ENCODE measurements around the gene STK32C. TPM values are rescaled to one million over a fixed set of nuclear protein-coding genes. Genes with fewer than 3 reads are reported as not detected.
A peak's percentile ranks its signal among the peaks of the same experiment; 100 is the strongest.
"Not testable (repeated sequence)": the region's sequence is repeated elsewhere in the genome, so short reads cannot be mapped to it uniquely, and the experiment has no call there.

STK32C gene
- total and polyA plus RNA-seq, 8 donors = 3.3 to 13.2 (median 5.2) TPM

DNA sequence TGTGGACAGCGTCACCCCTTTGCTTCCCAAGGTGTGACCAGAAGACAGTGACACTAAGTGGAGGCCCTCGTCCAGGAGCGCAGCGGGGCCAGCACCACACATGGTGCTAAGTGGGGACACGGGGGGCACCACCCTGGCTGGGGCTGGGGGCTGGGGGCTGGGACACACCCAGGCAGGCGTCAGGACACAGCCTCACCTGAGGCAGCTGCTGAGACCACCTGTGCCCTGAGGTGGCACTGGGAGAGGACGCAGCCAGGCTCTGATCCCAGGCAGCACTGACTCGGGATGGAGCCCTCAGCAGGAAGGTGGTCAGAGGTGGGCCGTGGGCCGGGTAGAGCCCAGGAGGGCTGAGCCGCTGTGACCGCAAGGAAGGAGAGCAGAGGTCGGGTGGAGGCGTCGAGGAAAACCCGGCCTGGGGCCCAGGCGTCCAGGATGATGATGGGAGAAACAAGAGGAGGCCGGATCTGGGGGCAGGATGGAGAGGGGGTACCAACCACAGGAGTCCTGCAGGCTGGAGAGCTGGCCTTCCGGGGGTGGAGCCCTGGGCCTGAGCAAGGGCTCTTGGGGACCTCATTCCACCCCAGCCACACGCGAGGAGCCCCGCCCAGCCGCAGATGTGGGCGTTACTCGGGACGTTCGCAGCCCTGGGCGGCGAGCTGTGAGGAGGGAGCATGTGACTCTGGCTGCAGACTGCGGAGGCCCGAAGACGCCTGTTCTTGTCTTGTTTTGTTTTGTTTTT, 46.8 kb upstream of the STK32C start:
- FAIRE-seq = no peak
- Histone ChIP-seq H3K4me1 (no peaks in the 10 kb centered on the region), H3K27ac (no peak overlapping the region), H3K9me3 (no peaks in the 10 kb centered on the region), H3K36me3 (no peaks in the 10 kb centered on the region), H3K4me3 (no peak overlapping the region), H3K27me3 (no peaks in the 10 kb centered on the region)
- peak in 1 of 6 donors; percentile 47 for DNase-seq
- WGBS, 2 donors = 88 to 89% methylated on average over 32 of the region's 32 CpGs
- intact Hi-C loops (cut with DNase I) = loop anchor here (5.0 to 10.0 kb wide), 3 partner anchors 127 to 132 kb away; no protein-coding TSS in a partner anchor
- TF ChIP-seq, protein P1, sequence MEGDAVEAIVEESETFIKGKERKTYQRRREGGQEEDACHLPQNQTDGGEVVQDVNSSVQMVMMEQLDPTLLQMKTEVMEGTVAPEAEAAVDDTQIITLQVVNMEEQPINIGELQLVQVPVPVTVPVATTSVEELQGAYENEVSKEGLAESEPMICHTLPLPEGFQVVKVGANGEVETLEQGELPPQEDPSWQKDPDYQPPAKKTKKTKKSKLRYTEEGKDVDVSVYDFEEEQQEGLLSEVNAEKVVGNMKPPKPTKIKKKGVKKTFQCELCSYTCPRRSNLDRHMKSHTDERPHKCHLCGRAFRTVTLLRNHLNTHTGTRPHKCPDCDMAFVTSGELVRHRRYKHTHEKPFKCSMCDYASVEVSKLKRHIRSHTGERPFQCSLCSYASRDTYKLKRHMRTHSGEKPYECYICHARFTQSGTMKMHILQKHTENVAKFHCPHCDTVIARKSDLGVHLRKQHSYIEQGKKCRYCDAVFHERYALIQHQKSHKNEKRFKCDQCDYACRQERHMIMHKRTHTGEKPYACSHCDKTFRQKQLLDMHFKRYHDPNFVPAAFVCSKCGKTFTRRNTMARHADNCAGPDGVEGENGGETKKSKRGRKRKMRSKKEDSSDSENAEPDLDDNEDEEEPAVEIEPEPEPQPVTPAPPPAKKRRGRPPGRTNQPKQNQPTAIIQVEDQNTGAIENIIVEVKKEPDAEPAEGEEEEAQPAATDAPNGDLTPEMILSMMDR (IDR thresholded peaks at IDR 0.05) = no peak
- no peak for ATAC-seq

- DNase-seq (peak in 1 of 6 donors; percentile 37), FAIRE-seq (no peak), ATAC-seq (no peak)
- TF ChIP-seq, protein P1 (IDR thresholded peaks at IDR 0.05) = no peak
- no peaks in the 10 kb centered on the region for H3K27me3 ChIP-seq
- H3K27ac ChIP-seq = no peak overlapping the region
- no peaks in the 10 kb centered on the region for H3K4me1 ChIP-seq
- no peak overlapping the region for H3K4me3 ChIP-seq
- intact Hi-C loops (cut with DNase I) = loop anchor here (5.0 to 10.0 kb wide), 3 partner anchors 126 to 131 kb away; no protein-coding TSS in a partner anchor
- no peaks in the 10 kb centered on the region for H3K36me3 ChIP-seq
- H3K9me3 ChIP-seq = no peaks in the 10 kb centered on the region
- WGBS, 2 donors = 84 to 89% methylated on average over 20 of the region's 20 CpGs
These were observed 46.0 kb upstream of the STK32C start for GRCh38 chr10:132353456-132354355.

GRCh38 chr10:132352462-132353308, 44.9 kb upstream of the STK32C start:
- not testable (repeated sequence) for H3K4me3 ChIP-seq, H3K27me3 ChIP-seq, H3K27ac ChIP-seq, H3K36me3 ChIP-seq, H3K9me3 ChIP-seq, H3K4me1 ChIP-seq, FAIRE-seq
- 43 to 51% methylated on average over 27 to 35 of the region's 44 CpGs for WGBS, 2 donors
- TF ChIP-seq, protein P1 (IDR thresholded peaks at IDR 0.05) = peak; percentile 72 to 81 (median 78)
- DNase-seq (peak; percentile 45 to 95 (median 77)), ATAC-seq (peak; percentile 68 to 93 (median 86))
- intact Hi-C loops (cut with DNase I) = loop anchor here (5.0 to 10.0 kb wide), 3 partner anchors 125 to 130 kb away; no protein-coding TSS in a partner anchor

- Histone ChIP-seq H3K4me1 (no peaks in the 10 kb centered on the region), H3K27me3 (no peaks in the 10 kb centered on the region), H3K4me3 (no peak overlapping the region), H3K27ac (no peak overlapping the region), H3K36me3 (no peaks in the 10 kb centered on the region), H3K9me3 (no peaks in the 10 kb centered on the region)
- 85 to 86% methylated on average over 25 of the region's 25 CpGs for WGBS, 2 donors
- FAIRE-seq (no peak), ATAC-seq (no peak), DNase-seq (peak in 1 of 6 donors; percentile 27)
- intact Hi-C loops (cut with DNase I) = loop anchor here (5.0 to 10.0 kb wide), 3 partner anchors 124 to 129 kb away; no protein-coding TSS in a partner anchor
- TF ChIP-seq, protein P1 (IDR thresholded peaks at IDR 0.05) = no peak
These were observed 43.9 kb upstream of the STK32C start for GRCh38 chr10:132351611-132352010.

Data from pancreas (tissue), 10 donors.